SK-N-SH treated with all-trans-retinoic acid at 6 μM for 48 hours (cell line): ENCODE data around the gene U2AF2.

Experiments
- ARNTL ChIP-seq: fragments of 450-650 bp; formaldehyde crosslinking; IDR thresholded peaks from 2 replicates; pipeline ENCODE4 v1.5.0; 2020; ENCODE audit warnings: low read depth, mild to moderate bottlenecking, moderate library complexity, borderline replicate concordance
- ESRRG ChIP-seq: fragments of 250-450 bp; sonication (Bioruptor Pico); IDR thresholded peaks from 2 replicates; pipeline ENCODE4 v1.6.1; 2021; ENCODE audit warnings: mild to moderate bottlenecking
- RARB ChIP-seq: fragments of 250-450 bp; sonication (Bioruptor Pico); IDR thresholded peaks from 2 replicates; pipeline ENCODE4 v1.8.0; 2021; ENCODE audit warnings: mild to moderate bottlenecking, moderate library complexity
- SNAI2 ChIP-seq: fragments of 250-450 bp; sonication (Bioruptor Pico); IDR thresholded peaks from 2 replicates; pipeline ENCODE4 v1.5.0; 2020; ENCODE audit warnings: mild to moderate bottlenecking, moderate library complexity
- TOX ChIP-seq: fragments of 250-450 bp; sonication (Bioruptor Pico); IDR thresholded peaks from 2 replicates; pipeline ENCODE4 v1.8.0; 2021; ENCODE audit warnings: mild to moderate bottlenecking, moderate library complexity, borderline replicate concordance
- TF ChIP-seq, protein P1 (sequence below): fragments of 250-450 bp; sonication (Bioruptor Pico); IDR thresholded peaks from 2 replicates; pipeline ENCODE4 v1.8.0; 2020; ENCODE audit warnings: mild to moderate bottlenecking, moderate library complexity, borderline replicate concordance

DNA sequence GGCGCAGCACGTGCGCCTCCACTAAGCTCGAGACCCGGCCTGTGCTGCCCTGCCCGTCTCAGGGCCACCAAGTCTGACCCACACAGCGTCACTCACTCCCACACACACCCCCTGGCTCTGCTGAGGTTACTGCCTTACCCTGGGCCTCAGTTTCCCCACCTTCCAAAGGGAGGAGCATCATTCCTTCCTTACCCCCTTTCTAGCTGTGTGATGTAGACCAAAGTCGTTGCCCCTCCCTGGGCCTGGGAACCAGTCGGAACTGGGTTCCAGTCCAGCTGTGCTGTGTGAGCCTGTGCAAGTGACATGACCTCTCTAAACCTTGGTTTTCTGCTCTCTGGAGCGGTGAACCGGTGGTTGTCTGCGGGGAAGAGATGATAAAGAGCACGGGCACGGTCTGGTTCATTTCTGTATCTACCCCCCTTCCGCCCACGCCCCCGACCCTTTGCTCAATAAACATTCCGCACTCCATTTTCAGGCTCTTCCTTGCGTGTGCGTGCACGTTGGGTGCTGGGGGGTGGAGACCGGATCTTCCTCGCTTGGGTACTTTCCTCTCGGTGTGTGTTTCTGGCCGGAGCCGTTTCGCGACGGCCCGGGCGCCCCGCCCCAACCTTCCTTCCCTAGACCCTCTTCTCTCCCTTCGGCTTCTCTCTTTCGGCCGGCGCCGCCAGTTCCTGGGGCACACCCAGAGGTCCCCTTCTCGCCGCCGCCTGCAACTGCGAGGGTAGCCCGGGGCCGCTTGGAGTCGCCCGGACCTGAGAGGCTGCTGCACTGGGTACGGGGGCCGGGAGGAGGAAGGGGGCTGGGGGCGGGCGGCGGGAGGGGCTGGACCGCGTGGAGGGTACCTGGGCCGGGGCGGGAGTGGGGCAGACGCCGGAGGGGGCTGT is 11.6 kb upstream of the U2AF2 start, which contains the start of gene ZNF581:
- TF ChIP-seq ESRRG (CRISPR knock-in tag), result no peak
- TF ChIP-seq ARNTL (CRISPR knock-in tag), result no peak
- TF ChIP-seq SNAI2 (CRISPR knock-in tag), result no peak
- TF ChIP-seq, protein P1, sequence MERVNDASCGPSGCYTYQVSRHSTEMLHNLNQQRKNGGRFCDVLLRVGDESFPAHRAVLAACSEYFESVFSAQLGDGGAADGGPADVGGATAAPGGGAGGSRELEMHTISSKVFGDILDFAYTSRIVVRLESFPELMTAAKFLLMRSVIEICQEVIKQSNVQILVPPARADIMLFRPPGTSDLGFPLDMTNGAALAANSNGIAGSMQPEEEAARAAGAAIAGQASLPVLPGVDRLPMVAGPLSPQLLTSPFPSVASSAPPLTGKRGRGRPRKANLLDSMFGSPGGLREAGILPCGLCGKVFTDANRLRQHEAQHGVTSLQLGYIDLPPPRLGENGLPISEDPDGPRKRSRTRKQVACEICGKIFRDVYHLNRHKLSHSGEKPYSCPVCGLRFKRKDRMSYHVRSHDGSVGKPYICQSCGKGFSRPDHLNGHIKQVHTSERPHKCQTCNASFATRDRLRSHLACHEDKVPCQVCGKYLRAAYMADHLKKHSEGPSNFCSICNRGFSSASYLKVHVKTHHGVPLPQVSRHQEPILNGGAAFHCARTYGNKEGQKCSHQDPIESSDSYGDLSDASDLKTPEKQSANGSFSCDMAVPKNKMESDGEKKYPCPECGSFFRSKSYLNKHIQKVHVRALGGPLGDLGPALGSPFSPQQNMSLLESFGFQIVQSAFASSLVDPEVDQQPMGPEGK, result no peak
- TF ChIP-seq RARB (CRISPR knock-in tag), result no peak
- TF ChIP-seq TOX (CRISPR knock-in tag), result no peak
